BJ (cell line): Measurements from ENCODE around the gene ZNF608. TPM values are rescaled to one million over a fixed set of nuclear protein-coding genes. Genes with fewer than 3 reads are reported as not detected.

Source experiments
- CTCF ChIA-PET: fragments of 350-600 bp; formaldehyde crosslinking; extraction: SDS; loops from one replicate; lab custom pipeline; 2021; ENCODE audit warnings: antibody characterized with exemption, inconsistent platforms; lab: Yijun Ruan, JAX
- POLR2A ChIA-PET: fragments of 300-600 bp; sonication (Branson Sonifier 250); formaldehyde crosslinking; extraction: SDS; loops from one replicate; lab custom pipeline; 2021; ENCODE audit warnings: antibody characterized with exemption; lab: Charles Lee
- DNase-seq: peaks from one replicate; pipeline ENCODE4 v3.0.0-alpha.2; 2011; ENCODE audit warnings: low read depth
- H3K27me3 ChIP-seq: 2 replicates; pipeline ENCODE4 v1.6.0; 2011; ENCODE audit warnings: low read length; ENCODE audit not compliant: control insufficient read depth, insufficient read depth
- H3K36me3 ChIP-seq: 2 replicates; pipeline ENCODE4 v1.5.1; 2011; ENCODE audit warnings: low read length; ENCODE audit not compliant: control insufficient read depth, insufficient read depth
- H3K4me3 ChIP-seq: 2 replicates; pipeline ENCODE4 v1.5.1; 2011; ENCODE audit warnings: low read depth, mild to moderate bottlenecking, control low read depth, low read length
- CTCF ChIP-seq: IDR thresholded peaks from 2 replicates; pipeline ENCODE4 v1.5.1; 2011; ENCODE audit warnings: low read depth, mild to moderate bottlenecking, control low read depth, inconsistent platforms, low read length, moderate library complexity; ENCODE audit not compliant: insufficient read depth
- polyA plus RNA-seq: library from polyadenylated mRNA; depleted of rRNA; stranded (reverse); fragments of >200 nt; gene quantifications from 2 replicates; pipeline ENCODE4 v1.2.3, GENCODE V29; 2011

ZNF608 gene
- polyA plus RNA-seq, 1 experiment: 0.43 TPM

- ChIA-PET CTCF (no interaction called here), POLR2A (no interaction called here)
- TF ChIP-seq CTCF: no peak
- no peaks in the 10 kb centered on the region for H3K27me3 ChIP-seq
- DNase-seq: no peak
- no peaks in the 10 kb centered on the region for H3K36me3 ChIP-seq
- H3K4me3 ChIP-seq: no peak overlapping the region
These were observed 20.7 kb downstream of the ZNF608 start for GRCh38 chr5:124725622-124726258.

DNA sequence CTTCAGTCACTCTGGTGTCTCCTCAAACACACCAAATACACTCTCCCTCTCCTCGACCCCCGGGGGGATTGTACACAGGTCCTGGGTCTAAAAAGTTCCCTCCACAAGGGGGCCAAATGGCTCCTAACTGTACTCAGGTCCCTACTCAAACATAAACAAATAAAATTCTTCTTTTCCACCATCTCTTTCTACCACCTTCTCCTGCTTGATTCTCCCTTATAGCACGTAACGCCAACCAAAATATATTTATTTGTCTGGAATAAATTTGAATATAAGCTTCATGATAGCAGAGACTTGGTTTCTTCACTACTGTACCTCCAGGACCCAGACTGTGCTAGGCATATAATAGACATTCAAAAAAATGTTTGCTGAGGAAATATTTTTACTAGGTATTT is 21.4 kb downstream of the ZNF608 start:
- no peaks in the 10 kb centered on the region for H3K27me3 ChIP-seq
- ChIA-PET CTCF (no interaction called here), POLR2A (no interaction called here)
- H3K4me3 ChIP-seq: no peak overlapping the region
- DNase-seq: no peak
- no peak for TF ChIP-seq CTCF
- H3K36me3 ChIP-seq: no peaks in the 10 kb centered on the region

DNA sequence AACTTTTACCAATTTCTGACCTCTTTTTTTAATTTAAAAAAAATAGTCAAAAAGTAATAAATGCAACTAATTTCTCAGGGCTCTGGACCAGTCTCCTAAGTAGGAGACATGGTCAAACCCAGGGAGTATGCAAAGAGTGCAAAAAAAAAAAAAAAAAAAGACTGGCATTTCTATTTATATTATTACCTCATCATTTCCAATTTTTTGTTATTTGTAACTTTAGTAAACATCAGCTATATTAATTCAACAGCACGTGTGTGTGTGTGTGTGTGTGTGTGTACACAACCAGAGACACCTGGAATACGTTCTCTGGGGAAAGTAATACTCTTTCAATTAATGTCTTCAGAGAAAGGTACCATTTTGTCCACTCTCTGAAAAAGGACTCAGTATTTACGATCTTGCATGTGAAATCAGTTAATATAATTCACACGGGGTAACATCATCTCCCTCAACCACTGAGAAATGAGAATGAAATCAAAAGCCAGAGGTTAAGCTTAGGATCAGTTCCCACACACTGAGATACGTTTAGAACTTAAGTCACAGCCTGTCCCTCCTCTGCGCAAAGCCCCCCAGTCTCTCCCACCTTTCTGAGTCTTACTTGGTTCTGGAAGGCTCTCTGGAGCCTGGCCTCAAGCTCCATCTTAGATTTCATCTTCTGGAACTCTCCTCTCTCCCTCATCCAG is 21.9 kb downstream of the ZNF608 start:
- H3K27me3 ChIP-seq: no peaks in the 10 kb centered on the region
- CTCF ChIA-PET: no interaction called here
- H3K4me3 ChIP-seq: no peak overlapping the region
- no peak for TF ChIP-seq CTCF
- no peaks in the 10 kb centered on the region for H3K36me3 ChIP-seq
- POLR2A ChIA-PET: no interaction called here
- no peak for DNase-seq

DNA sequence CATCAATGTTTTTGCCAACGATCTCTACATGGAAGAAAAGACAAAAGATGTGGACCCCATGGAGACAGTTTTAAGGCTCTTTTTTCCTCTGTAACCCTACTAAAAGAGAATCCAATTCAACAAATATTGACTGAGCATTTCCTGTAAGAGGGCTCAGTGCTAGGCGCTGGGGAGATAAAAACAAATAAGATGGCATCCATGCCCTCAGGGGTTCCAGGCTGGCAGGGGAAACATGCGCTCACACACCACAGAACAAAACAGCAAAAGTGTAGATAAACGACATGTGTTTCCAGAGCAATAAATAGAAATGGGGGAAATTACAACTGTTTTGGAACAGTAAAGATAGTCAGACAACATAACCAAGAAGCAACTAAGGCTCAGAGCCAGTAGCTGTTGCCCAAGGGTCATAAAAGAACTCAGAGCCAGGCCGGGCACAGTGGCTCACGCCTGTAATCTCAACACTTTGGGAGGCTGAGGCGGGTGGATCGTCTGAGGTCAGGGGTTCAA is 25.2 kb downstream of the ZNF608 start:
- CTCF ChIA-PET: no interaction called here
- POLR2A ChIA-PET: no interaction called here
- no peaks in the 10 kb centered on the region for H3K27me3 ChIP-seq

More for the DNA sequence above, 25.2 kb downstream of the ZNF608 start:
- TF ChIP-seq CTCF: no peak
- Histone ChIP-seq H3K36me3 (no peaks in the 10 kb centered on the region), H3K4me3 (no peak overlapping the region)
- DNase-seq: no peak
